ENCODE data around the gene SH2D2A. TPM values are rescaled to one million over a fixed set of nuclear protein-coding genes. Genes with fewer than 3 reads are reported as not detected.

SH2D2A gene
- total and polyA plus RNA-seq, 2 donors (not counting 3 experiments of a cell fraction or from before 2014, with no cell fraction given), result 0.92 to 1.1 TPM

DNA sequence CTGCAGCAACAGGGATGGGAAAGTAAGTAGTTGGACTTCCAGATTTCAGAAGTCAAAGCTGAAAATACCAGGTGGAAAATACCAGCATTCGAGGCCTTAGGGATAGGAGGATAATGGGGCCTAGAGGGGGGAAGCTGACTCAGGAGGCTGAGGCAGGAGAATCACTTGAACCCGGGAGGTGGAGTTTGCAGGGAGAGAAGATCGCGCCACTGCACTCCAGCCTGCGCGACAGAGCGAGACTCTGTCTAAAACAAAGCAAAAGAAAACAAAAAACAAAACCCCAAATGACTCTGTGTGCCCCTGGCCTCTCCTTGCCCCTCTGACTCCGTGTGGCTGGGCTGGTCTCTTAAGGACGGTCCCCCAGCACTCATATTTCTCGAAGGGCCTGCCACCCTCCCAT is 3.4 kb downstream of the SH2D2A start:
- Histone ChIP-seq H3K79me2 (ENCODE audit: control insufficient read depth, insufficient read depth, low read length) (no peaks in the 10 kb centered on the region), H3K9me1 (replicated peaks; ENCODE audit: control insufficient read depth, extremely low read depth, insufficient read depth, low read length) (no peaks in the 10 kb centered on the region), H4K20me1 (replicated peaks; ENCODE audit: control insufficient read depth, extremely low read depth, insufficient read depth, low read length) (no peaks in the 10 kb centered on the region), H3K27ac (ENCODE audit: insufficient read depth, low read depth, low read length) (no peak overlapping the region), H3K9ac (replicated peaks; ENCODE audit: extremely low read depth, insufficient read depth, low read length) (no peak overlapping the region), H2AFZ (ENCODE audit: low read depth, low read length) (peak overlapping the region; percentile 78), H3K27me3 (ENCODE audit: control insufficient read depth in 2 of 2, insufficient read depth in 2 of 2, low read length in 2 of 2) (no peaks in the 10 kb centered on the region), H3K4me2 (ENCODE audit: insufficient read depth, low read length) (peak overlapping the region; percentile 41), H3K4me3 (replicated peaks in 1 of 3; ENCODE audit: insufficient read depth in 1 of 3, low read depth in 1 of 3, low read length in 3 of 3) (peak overlapping the region in 1 of 3 experiments; percentile 24), H3K4me1 (ENCODE audit: control insufficient read depth, extremely low read depth, insufficient read depth, low read length) (peaks cover 33% of the 10 kb centered on the region), H3K9me3 (replicated peaks; ENCODE audit: control insufficient read depth, insufficient read depth, low read length) (no peaks in the 10 kb centered on the region), H3K36me3 (ENCODE audit: control insufficient read depth in 2 of 2, extremely low read depth in 1 of 2, insufficient read depth in 2 of 2, low read length in 2 of 2) (no peaks in the 10 kb centered on the region)
- no TSS peak for BruUV-seq (replicated peaks)
- ChIA-PET POLR2A (no interaction called here), CTCF (interaction anchor here (0.9 to 5.0 kb wide), 12 partner anchors 11 to 115 kb away, joined by 4 to 67 read pairs (median 5); partner anchors contain the start of genes INSRR and NTRK1)
- intact Hi-C loops (cut with micrococcal nuclease), result no loop called here
- TF ChIP-seq MYC (IDR thresholded peaks at IDR 0.05; ENCODE audit: low read depth, low read length) (no peak), POLR2AphosphoS5 (IDR thresholded peaks at IDR 0.05; ENCODE audit: insufficient read depth, low read depth, low read length) (no peak), GATA2 (IDR thresholded peaks at IDR 0.05; ENCODE audit: insufficient read depth, insufficient read length, low read depth, low read length) (no peak), POLR2A (IDR thresholded peaks at IDR 0.05; ENCODE audit: low read depth, low read length) (no peak), JUN (IDR thresholded peaks at IDR 0.05; ENCODE audit: borderline replicate concordance, insufficient read depth, insufficient read length, low read depth) (no peak), FOS (IDR thresholded peaks at IDR 0.05; ENCODE audit: borderline replicate concordance, insufficient read depth, low read length) (no peak), EZH2 (IDR thresholded peaks at IDR 0.05; ENCODE audit: borderline replicate concordance, low read depth, low read length, severe bottlenecking) (no peak)
- TF ChIP-seq, protein P1, sequence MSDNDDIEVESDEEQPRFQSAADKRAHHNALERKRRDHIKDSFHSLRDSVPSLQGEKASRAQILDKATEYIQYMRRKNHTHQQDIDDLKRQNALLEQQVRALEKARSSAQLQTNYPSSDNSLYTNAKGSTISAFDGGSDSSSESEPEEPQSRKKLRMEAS (IDR thresholded peaks at IDR 0.05; ENCODE audit: insufficient read depth, insufficient read length), result no peak
- TF ChIP-seq, protein P2, sequence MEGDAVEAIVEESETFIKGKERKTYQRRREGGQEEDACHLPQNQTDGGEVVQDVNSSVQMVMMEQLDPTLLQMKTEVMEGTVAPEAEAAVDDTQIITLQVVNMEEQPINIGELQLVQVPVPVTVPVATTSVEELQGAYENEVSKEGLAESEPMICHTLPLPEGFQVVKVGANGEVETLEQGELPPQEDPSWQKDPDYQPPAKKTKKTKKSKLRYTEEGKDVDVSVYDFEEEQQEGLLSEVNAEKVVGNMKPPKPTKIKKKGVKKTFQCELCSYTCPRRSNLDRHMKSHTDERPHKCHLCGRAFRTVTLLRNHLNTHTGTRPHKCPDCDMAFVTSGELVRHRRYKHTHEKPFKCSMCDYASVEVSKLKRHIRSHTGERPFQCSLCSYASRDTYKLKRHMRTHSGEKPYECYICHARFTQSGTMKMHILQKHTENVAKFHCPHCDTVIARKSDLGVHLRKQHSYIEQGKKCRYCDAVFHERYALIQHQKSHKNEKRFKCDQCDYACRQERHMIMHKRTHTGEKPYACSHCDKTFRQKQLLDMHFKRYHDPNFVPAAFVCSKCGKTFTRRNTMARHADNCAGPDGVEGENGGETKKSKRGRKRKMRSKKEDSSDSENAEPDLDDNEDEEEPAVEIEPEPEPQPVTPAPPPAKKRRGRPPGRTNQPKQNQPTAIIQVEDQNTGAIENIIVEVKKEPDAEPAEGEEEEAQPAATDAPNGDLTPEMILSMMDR (IDR thresholded peaks at IDR 0.05; ENCODE audit: extremely low read depth in 1 of 2, insufficient read depth in 1 of 2, low read depth in 1 of 2, low read length in 2 of 2), result no peak
- FAIRE-seq (peak; percentile 50), DNase-seq (ENCODE audit: low read depth, low spot score) (no peak)
- dilution Hi-C loops (cut with MboI; ENCODE audit: extremely low pct_ligation_motif_present, low sequenced_read_pairs), result no loop called here

All from endothelial cell of umbilical vein (primary cell).